HL-60 (cell line): ENCODE data around the gene PTPRU.

Experiments
- POLR2AphosphoS5 ChIP-seq: IDR thresholded peaks from 2 replicates; pipeline ENCODE4 v1.6.1; 2012; ENCODE audit warnings: low read depth
- TF ChIP-seq, protein P1 (sequence below): IDR thresholded peaks from one replicate; pipeline ENCODE4 v1.5.1; 2011; ENCODE audit warnings: low read length, control low read depth, inconsistent platforms; ENCODE audit not compliant: insufficient read depth
- TF ChIP-seq, protein P2 (sequence below): IDR thresholded peaks from 2 replicates; pipeline ENCODE4 v1.6.1; 2012; ENCODE audit warnings: low read depth; ENCODE audit not compliant: insufficient replicate concordance

DNA sequence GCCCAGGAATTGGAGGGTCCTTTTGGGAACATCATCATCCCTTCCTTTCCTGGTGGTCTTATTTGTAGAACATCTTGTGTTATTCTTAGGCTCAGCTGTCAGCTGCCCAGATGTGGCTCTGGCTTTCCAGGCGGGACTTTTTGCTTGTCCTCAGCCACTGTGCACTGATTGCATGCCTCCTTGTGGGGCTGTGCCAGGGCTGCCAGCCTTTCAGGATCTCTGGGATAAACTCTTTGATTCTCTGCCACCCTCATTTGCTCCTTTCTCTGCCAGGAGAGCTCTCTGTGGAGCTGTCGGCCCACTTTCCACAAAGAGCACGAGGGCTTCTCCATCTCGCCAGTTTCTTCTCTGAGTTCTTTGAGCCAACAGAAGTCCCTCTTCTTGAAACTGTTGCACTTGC is 63.1 kb downstream of the PTPRU start:
- TF ChIP-seq, protein P1, sequence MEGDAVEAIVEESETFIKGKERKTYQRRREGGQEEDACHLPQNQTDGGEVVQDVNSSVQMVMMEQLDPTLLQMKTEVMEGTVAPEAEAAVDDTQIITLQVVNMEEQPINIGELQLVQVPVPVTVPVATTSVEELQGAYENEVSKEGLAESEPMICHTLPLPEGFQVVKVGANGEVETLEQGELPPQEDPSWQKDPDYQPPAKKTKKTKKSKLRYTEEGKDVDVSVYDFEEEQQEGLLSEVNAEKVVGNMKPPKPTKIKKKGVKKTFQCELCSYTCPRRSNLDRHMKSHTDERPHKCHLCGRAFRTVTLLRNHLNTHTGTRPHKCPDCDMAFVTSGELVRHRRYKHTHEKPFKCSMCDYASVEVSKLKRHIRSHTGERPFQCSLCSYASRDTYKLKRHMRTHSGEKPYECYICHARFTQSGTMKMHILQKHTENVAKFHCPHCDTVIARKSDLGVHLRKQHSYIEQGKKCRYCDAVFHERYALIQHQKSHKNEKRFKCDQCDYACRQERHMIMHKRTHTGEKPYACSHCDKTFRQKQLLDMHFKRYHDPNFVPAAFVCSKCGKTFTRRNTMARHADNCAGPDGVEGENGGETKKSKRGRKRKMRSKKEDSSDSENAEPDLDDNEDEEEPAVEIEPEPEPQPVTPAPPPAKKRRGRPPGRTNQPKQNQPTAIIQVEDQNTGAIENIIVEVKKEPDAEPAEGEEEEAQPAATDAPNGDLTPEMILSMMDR: no peak
- TF ChIP-seq, protein P2, sequence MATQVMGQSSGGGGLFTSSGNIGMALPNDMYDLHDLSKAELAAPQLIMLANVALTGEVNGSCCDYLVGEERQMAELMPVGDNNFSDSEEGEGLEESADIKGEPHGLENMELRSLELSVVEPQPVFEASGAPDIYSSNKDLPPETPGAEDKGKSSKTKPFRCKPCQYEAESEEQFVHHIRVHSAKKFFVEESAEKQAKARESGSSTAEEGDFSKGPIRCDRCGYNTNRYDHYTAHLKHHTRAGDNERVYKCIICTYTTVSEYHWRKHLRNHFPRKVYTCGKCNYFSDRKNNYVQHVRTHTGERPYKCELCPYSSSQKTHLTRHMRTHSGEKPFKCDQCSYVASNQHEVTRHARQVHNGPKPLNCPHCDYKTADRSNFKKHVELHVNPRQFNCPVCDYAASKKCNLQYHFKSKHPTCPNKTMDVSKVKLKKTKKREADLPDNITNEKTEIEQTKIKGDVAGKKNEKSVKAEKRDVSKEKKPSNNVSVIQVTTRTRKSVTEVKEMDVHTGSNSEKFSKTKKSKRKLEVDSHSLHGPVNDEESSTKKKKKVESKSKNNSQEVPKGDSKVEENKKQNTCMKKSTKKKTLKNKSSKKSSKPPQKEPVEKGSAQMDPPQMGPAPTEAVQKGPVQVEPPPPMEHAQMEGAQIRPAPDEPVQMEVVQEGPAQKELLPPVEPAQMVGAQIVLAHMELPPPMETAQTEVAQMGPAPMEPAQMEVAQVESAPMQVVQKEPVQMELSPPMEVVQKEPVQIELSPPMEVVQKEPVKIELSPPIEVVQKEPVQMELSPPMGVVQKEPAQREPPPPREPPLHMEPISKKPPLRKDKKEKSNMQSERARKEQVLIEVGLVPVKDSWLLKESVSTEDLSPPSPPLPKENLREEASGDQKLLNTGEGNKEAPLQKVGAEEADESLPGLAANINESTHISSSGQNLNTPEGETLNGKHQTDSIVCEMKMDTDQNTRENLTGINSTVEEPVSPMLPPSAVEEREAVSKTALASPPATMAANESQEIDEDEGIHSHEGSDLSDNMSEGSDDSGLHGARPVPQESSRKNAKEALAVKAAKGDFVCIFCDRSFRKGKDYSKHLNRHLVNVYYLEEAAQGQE: no peak
- TF ChIP-seq POLR2AphosphoS5: no peak
